GM12875 (cell line): ENCODE data around the gene KBTBD12.

Experiments used
- H3K4me3 ChIP-seq: one replicate; pipeline ENCODE4 v1.5.1; 2011; ENCODE audit warnings: low read depth, low read length, control low read depth
- CTCF ChIP-seq: IDR thresholded peaks from 2 replicates; pipeline ENCODE4 v1.5.1; 2011; ENCODE audit warnings: low read depth, mild to moderate bottlenecking, control low read depth, inconsistent platforms, low read length, moderate library complexity, borderline replicate concordance; ENCODE audit not compliant: insufficient read depth

The KBTBD12 gene

GRCh38 chr3:127929818-127930413 is 14.9 kb downstream of the KBTBD12 start:
- TF ChIP-seq CTCF, result no peak
- no peak overlapping the region for H3K4me3 ChIP-seq

GRCh38 chr3:127933396-127933795 is 18.4 kb downstream of the KBTBD12 start:
- TF ChIP-seq CTCF, result no peak
- no peak overlapping the region for H3K4me3 ChIP-seq

- H3K4me3 ChIP-seq, result no peak overlapping the region
- no peak for TF ChIP-seq CTCF
These were observed 23.8 kb downstream of the KBTBD12 start for GRCh38 chr3:127938800-127939199.

- no peak overlapping the region for H3K4me3 ChIP-seq
- no peak for TF ChIP-seq CTCF
These were observed 25.1 kb downstream of the KBTBD12 start for GRCh38 chr3:127940116-127940515.

GRCh38 chr3:127942613-127943012 is 27.6 kb downstream of the KBTBD12 start:
- H3K4me3 ChIP-seq, result no peak overlapping the region
- TF ChIP-seq CTCF, result no peak

- H3K4me3 ChIP-seq, result no peak overlapping the region
- no peak for TF ChIP-seq CTCF
These were observed 33.2 kb downstream of the KBTBD12 start for GRCh38 chr3:127948211-127948610.

- TF ChIP-seq CTCF, result no peak
- no peak overlapping the region for H3K4me3 ChIP-seq
These were observed 34.5 kb downstream of the KBTBD12 start for GRCh38 chr3:127949446-127950055.
